Measurements from ENCODE around the gene TSPAN15. TPM values are rescaled to one million over a fixed set of nuclear protein-coding genes. Genes with fewer than 3 reads are reported as not detected.

The TSPAN15 gene
- total RNA-seq, 1 experiment from 2014 or later: 7.7 TPM

DNA sequence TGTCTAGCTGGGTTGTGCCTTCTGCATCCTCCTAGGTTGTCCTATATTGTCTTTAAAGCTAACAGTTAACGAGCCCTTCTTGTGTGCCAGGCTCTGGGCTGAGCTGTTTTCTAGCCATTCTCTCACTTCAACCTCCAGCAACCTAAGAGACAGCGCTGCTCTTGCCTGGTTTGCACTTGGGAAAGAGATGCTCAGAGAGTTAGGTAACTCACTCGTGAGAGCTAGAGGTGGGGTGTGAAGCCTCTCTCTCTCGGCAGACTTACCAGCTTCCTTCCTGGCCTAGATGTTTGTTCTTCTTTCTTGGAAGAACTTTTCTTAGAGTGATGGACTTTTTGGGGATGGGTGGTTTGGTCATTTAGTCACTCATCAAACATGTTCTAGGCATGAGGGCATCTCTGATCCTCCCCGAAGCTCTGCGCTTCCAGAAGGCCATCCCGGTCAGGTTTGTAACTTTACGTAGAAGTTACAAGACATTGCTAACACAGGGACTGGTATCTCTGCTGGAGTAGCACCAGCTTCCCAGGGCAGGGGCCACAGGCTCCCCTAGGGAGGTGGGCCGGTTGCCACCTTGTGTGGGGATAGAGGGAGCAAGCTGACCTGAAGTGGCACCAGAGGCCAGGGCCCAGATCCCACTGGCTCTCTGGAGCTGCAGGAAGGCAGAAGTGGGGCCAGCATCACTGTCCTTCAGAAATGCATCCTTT, 14.3 kb downstream of the TSPAN15 start:
- H3K27ac Mint-ChIP-seq: no peak overlapping the region; a peak in 1 of 7 replicates
- no peak overlapping the region for H2BK5ac ChIP-seq (ENCODE audit: insufficient read length, low read length)
- no peak overlapping the region for H2BK20ac ChIP-seq (ENCODE audit: low read depth, low read length, poor library complexity, severe bottlenecking)
- H3K14ac ChIP-seq (ENCODE audit: insufficient read depth, low read length): no peak overlapping the region
- H3K9me3 ChIP-seq (ENCODE audit: control insufficient read depth, low read depth, low read length): no peaks in the 10 kb centered on the region
- H3K18ac ChIP-seq (ENCODE audit: insufficient read length, low read depth, low read length): no peak overlapping the region
- H3K4ac ChIP-seq (ENCODE audit: low read depth, low read length): no peak overlapping the region
- 0 out of 2 replicates have a peak, but pooled peaks cover under 1% of the 10 kb centered on the region for H3K27me3 Mint-ChIP-seq (ENCODE audit: low read depth)
- no peak overlapping the region for H3K56ac ChIP-seq (ENCODE audit: insufficient read length, low read depth, low read length)
- H3K79me1 ChIP-seq (ENCODE audit: insufficient read depth, low read depth, low read length, poor library complexity, severe bottlenecking): no peaks in the 10 kb centered on the region
- H3K27ac ChIP-seq (ENCODE audit: insufficient read length, low read depth, low read length): no peak overlapping the region
- no peak overlapping the region for H2AFZ ChIP-seq (ENCODE audit: low read length)
- no peaks in the 10 kb centered on the region for H3K36me3 Mint-ChIP-seq (ENCODE audit: insufficient read depth in 1 of 3, low read depth in 3 of 3)
- no peak overlapping the region for H2BK12ac ChIP-seq (ENCODE audit: insufficient read length, low read depth, low read length)
- no peak overlapping the region for H3K4me2 ChIP-seq (ENCODE audit: insufficient read depth, insufficient read length, low read length)
- no peak overlapping the region for H4K5ac ChIP-seq (ENCODE audit: insufficient read length, low read depth, low read length)
- WGBS (ENCODE audit: extremely low coverage, insufficient read length, low lambda C conversion rate): no CpG with 5 or more reads among the region's 9 CpGs
- no peak for DNase-seq
- H2BK15ac ChIP-seq (ENCODE audit: low read depth, low read length): no peak overlapping the region
- no peaks in the 10 kb centered on the region for H3K27me3 ChIP-seq (ENCODE audit: insufficient read depth, low read length)
- H3K4me3 Mint-ChIP-seq: no peak overlapping the region
- peaks cover 8% of the 10 kb centered on the region; the same call in 1 of the 2 replicates for H3K4me1 ChIP-seq (ENCODE audit: insufficient read depth, low read length)
- no peaks in the 10 kb centered on the region for H3K9me3 Mint-ChIP-seq
- H3K9ac ChIP-seq (ENCODE audit: extremely low read depth, insufficient read length, low read length): no peak overlapping the region
- H3T11ph ChIP-seq (ENCODE audit: low read length): no peak overlapping the region
- H3K4me1 Mint-ChIP-seq: peaks cover 15 to 19% of the 10 kb centered on the region in 2 experiments
- no peak overlapping the region for H4K91ac ChIP-seq (ENCODE audit: insufficient read length, low read depth, low read length)
- H4K20me1 ChIP-seq (ENCODE audit: control insufficient read depth, insufficient read depth, insufficient read length): no peaks in the 10 kb centered on the region
- no peak overlapping the region for H4K8ac ChIP-seq (replicated peaks; ENCODE audit: insufficient read length, low read depth, low read length)
- no peaks in the 10 kb centered on the region for H3K23me2 ChIP-seq (ENCODE audit: insufficient read length, low read depth, low read length, poor library complexity, severe bottlenecking)
- no peak overlapping the region for H2BK120ac ChIP-seq (ENCODE audit: low read depth, low read length, poor library complexity, severe bottlenecking)
- H3K23ac ChIP-seq (ENCODE audit: insufficient read length, low read depth, low read length): no peak overlapping the region
- TF ChIP-seq, protein P1, sequence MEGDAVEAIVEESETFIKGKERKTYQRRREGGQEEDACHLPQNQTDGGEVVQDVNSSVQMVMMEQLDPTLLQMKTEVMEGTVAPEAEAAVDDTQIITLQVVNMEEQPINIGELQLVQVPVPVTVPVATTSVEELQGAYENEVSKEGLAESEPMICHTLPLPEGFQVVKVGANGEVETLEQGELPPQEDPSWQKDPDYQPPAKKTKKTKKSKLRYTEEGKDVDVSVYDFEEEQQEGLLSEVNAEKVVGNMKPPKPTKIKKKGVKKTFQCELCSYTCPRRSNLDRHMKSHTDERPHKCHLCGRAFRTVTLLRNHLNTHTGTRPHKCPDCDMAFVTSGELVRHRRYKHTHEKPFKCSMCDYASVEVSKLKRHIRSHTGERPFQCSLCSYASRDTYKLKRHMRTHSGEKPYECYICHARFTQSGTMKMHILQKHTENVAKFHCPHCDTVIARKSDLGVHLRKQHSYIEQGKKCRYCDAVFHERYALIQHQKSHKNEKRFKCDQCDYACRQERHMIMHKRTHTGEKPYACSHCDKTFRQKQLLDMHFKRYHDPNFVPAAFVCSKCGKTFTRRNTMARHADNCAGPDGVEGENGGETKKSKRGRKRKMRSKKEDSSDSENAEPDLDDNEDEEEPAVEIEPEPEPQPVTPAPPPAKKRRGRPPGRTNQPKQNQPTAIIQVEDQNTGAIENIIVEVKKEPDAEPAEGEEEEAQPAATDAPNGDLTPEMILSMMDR (conservative IDR thresholded peaks at IDR 0.05): no peak
- no peak overlapping the region for H2AK5ac ChIP-seq (ENCODE audit: insufficient read length, low read length)
- H3K79me2 ChIP-seq (ENCODE audit: insufficient read depth, low read length): 0 out of 2 replicates have a peak, but pooled peaks cover 2% of the 10 kb centered on the region

Measured in H9 (cell line).